Gastroesophageal sphincter (tissue), 4 donors: ENCODE data around the gene DEPDC1. TPM values are rescaled to one million over a fixed set of nuclear protein-coding genes. Genes with fewer than 3 reads are reported as not detected.
A peak's percentile ranks its signal among the peaks of the same experiment; 100 is the strongest.
"Not testable (repeated sequence)": the region's sequence is repeated elsewhere in the genome, so short reads cannot be mapped to it uniquely, and the experiment has no call there.

Source experiments
- ATAC-seq: fragments of 150-250 bp; one replicate; pipeline ENCODE4 v1.9.1; 2016; ENCODE audit warnings: mild to moderate bottlenecking, moderate library complexity
- H3K27ac ChIP-seq, 4 donors: fragments of 200-600 bp; sonication (generic) in 3 of 4; 1 replicate in 3 of 4; 2 replicates in 1 of 4; pipeline ENCODE4 v1.5.1; 2016 to 2019
- H3K27me3 ChIP-seq: fragments of 200-600 bp; sonication (generic); one replicate; pipeline ENCODE4 v1.5.1; 2019
- H3K36me3 ChIP-seq, 2 donors: fragments of 200-600 bp; sonication (generic); one replicate each; pipeline ENCODE4 v1.5.1; 2019; ENCODE audit warnings: control low read depth in 1 of 2
- H3K4me1 ChIP-seq, 3 donors: fragments of 200-600 bp; sonication (generic); 1 replicate in 2 of 3; 2 replicates in 1 of 3; pipeline ENCODE4 v1.5.1; 2016 to 2019; ENCODE audit warnings: control low read depth in 2 of 3
- H3K4me3 ChIP-seq, 2 donors: fragments of 200-600 bp; sonication (generic); one replicate each; pipeline ENCODE4 v1.5.1; 2019; ENCODE audit warnings: mild to moderate bottlenecking in 1 of 2, moderate library complexity in 1 of 2
- H3K9me3 ChIP-seq, 3 donors: fragments of 200-600 bp; sonication (generic); one replicate each; pipeline ENCODE4 v1.5.1; 2017 to 2019; ENCODE audit warnings: control low read depth in 2 of 3
- EP300 ChIP-seq: sonication (generic); formaldehyde crosslinking; IDR thresholded peaks from one replicate; pipeline ENCODE4 v1.6.1; 2017; ENCODE audit warnings: antibody characterized with exemption, mild to moderate bottlenecking
- POLR2A ChIP-seq, 2 donors: fragments of 450-650 bp; IDR thresholded peaks; one replicate each; pipeline ENCODE4 v1.6.1; 2017; ENCODE audit warnings: antibody characterized with exemption in 2 of 2, mild to moderate bottlenecking in 2 of 2, moderate library complexity in 1 of 2
- POLR2AphosphoS5 ChIP-seq: sonication (generic); formaldehyde crosslinking; IDR thresholded peaks from one replicate; pipeline ENCODE4 v1.6.1; 2017; ENCODE audit warnings: antibody characterized with exemption
- WGBS, 2 donors: methylation state at CpG; one replicate each; pipeline ENCODE4 v1.1.5; 2018; ENCODE audit warnings: low coverage in 1 of 2; 5-methylcytosine and 5-hydroxymethylcytosine counted together
- total RNA-seq, 4 donors: library from RNA; depleted of rRNA; stranded (reverse); fragments of >200 nt; gene quantifications; one replicate each; pipeline ENCODE4 v1.1.0, GENCODE V29; 2016
- TF ChIP-seq, protein P1 (sequence below), 4 experiments: fragments of 200-600 bp in 2 of 4; fragments of 450-650 bp in 2 of 4; sonication (generic) in 1 of 4; IDR thresholded peaks; one replicate each; pipeline ENCODE4 v1.5.1; 2017 to 2019; ENCODE audit warnings: antibody characterized with exemption in 4 of 4, mild to moderate bottlenecking in 2 of 4, moderate library complexity in 2 of 4

DEPDC1 gene
- total RNA-seq, 4 donors from 2014 or later, result 0.25 TPM; not detected in 3

- no peaks in the 10 kb centered on the region for H3K27me3 ChIP-seq
- H3K27ac ChIP-seq, result no peak overlapping the region
- H3K4me1 ChIP-seq, result no peaks in the 10 kb centered on the region
- TF ChIP-seq EP300 (no peak), POLR2A (IDR thresholded peaks at IDR 0.05) (no peak), POLR2AphosphoS5 (no peak)
- TF ChIP-seq, protein P1, sequence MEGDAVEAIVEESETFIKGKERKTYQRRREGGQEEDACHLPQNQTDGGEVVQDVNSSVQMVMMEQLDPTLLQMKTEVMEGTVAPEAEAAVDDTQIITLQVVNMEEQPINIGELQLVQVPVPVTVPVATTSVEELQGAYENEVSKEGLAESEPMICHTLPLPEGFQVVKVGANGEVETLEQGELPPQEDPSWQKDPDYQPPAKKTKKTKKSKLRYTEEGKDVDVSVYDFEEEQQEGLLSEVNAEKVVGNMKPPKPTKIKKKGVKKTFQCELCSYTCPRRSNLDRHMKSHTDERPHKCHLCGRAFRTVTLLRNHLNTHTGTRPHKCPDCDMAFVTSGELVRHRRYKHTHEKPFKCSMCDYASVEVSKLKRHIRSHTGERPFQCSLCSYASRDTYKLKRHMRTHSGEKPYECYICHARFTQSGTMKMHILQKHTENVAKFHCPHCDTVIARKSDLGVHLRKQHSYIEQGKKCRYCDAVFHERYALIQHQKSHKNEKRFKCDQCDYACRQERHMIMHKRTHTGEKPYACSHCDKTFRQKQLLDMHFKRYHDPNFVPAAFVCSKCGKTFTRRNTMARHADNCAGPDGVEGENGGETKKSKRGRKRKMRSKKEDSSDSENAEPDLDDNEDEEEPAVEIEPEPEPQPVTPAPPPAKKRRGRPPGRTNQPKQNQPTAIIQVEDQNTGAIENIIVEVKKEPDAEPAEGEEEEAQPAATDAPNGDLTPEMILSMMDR (IDR thresholded peaks at IDR 0.05), result no peak
- H3K36me3 ChIP-seq, result no peaks in the 10 kb centered on the region
- no peak for ATAC-seq
- peaks cover 0 to 10% (median 0%) of the 10 kb centered on the region in 3 donors for H3K9me3 ChIP-seq
- no peak overlapping the region for H3K4me3 ChIP-seq
Measured at GRCh38 chr1:68503085-68503484, 6.2 kb upstream of the DEPDC1 start.

DNA sequence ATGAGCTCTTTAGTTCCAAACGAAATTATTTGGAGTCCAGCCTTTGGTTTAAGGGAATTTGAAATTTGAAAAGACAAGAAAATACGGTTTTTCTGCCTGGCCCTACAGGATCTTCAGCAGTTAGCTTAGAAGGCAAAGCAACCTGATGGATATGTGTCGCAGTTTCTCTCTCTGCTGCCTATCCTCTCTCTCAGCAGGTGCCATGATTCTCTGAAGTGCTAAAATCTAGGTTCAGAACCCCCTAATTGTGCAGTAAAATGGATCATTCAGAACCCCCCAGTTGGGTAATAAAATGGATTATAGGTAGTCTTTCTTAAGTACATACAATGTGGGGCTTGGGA lies 446 bp upstream of the DEPDC1 start:
- TF ChIP-seq, protein P1 (IDR thresholded peaks at IDR 0.05), result no peak
- TF ChIP-seq POLR2AphosphoS5 (no peak), EP300 (no peak), POLR2A (IDR thresholded peaks at IDR 0.05) (no peak)
- Histone ChIP-seq H3K36me3 (no peaks in the 10 kb centered on the region), H3K9me3 (no peaks in the 10 kb centered on the region), H3K4me1 (peaks cover 0 to 16% (median 8%) of the 10 kb centered on the region in 3 donors), H3K4me3 (peak overlapping the region; percentile 45 to 63), H3K27ac (peak overlapping the region in 3 of 4 donors; percentile 15 to 60 (median 59)), H3K27me3 (no peaks in the 10 kb centered on the region)
- ATAC-seq, result no peak
- WGBS, 2 donors, result 10 to 20% methylated on average over 2 to 3 of the region's 3 CpGs

GRCh38 chr1:68495968-68496679 lies 758 bp downstream of the DEPDC1 start:
- 8 to 13% methylated on average over 8 to 12 of the region's 21 CpGs for WGBS, 2 donors
- Histone ChIP-seq H3K4me1 (peaks cover 0 to 16% (median 8%) of the 10 kb centered on the region in 3 donors), H3K9me3 (no peaks in the 10 kb centered on the region), H3K27me3 (no peaks in the 10 kb centered on the region), H3K36me3 (no peaks in the 10 kb centered on the region), H3K4me3 (peak overlapping the region; percentile 45 to 63), H3K27ac (peak overlapping the region in 1 of 4 donors; percentile 60)
- ATAC-seq, result no peak
- no peak for TF ChIP-seq POLR2AphosphoS5
- TF ChIP-seq, protein P1 (IDR thresholded peaks at IDR 0.05), result no peak
- TF ChIP-seq POLR2A (IDR thresholded peaks at IDR 0.05), result no peak
- TF ChIP-seq EP300, result no peak

GRCh38 chr1:68495532-68495931 lies 1.4 kb downstream of the DEPDC1 start:
- Histone ChIP-seq H3K9me3 (no peaks in the 10 kb centered on the region), H3K27me3 (no peaks in the 10 kb centered on the region), H3K4me1 (peaks cover 0 to 16% (median 8%) of the 10 kb centered on the region in 3 donors), H3K36me3 (no peaks in the 10 kb centered on the region), H3K27ac (no peak overlapping the region), H3K4me3 (no peak overlapping the region)
- 82 to 86% methylated on average over 3 of the region's 3 CpGs for WGBS, 2 donors
- ATAC-seq, result no peak
- TF ChIP-seq EP300, result no peak

DNA sequence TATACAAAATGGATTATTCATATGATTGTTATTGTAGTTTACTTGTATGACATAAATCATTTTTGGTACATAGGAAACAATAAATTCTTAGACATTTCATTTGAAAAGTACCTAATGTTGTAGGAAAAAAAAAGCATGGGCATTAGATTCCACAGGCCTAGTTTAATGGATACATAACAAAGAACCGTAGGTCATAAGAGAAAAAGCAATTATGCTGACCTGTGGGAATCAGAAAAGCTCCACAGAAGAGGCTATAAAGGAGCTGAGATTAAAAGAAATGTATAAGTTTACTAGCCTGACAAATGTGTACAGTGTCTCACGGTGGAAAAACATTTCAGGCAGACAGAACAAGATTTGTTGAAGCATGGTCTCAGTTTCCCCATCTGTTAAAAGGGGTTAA lies 3.7 kb downstream of the DEPDC1 start:
- Histone ChIP-seq H3K4me1 (peaks cover 0 to 16% (median 8%) of the 10 kb centered on the region in 3 donors), H3K27ac (no peak overlapping the region)
- WGBS, 2 donors, result 72 to 89% methylated on average over 2 of the region's 2 CpGs

DNA sequence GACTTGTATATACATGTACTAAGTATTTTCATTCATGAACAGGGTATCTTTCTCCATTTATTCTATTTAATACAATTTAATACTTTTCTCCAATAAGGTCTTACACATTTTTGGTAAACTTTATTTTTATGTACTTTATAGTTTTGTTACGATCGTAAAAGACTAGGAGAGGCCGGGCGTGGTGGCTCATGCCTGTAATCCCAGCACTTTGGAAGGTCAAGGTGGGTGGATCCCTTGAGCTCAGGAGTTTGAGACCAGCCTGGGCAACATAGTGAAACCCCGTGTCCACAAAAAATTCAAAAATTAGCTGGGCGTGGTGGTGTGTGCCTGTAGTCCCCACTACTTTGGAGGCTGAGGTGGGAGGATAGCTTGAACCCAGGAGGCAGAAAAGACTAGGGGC lies 4.6 kb downstream of the DEPDC1 start:
- H3K4me3 ChIP-seq, H3K27ac ChIP-seq, ATAC-seq, H3K27me3 ChIP-seq, H3K36me3 ChIP-seq, H3K9me3 ChIP-seq: not testable (repeated sequence)
- peaks cover 0 to 12% (median 8%) of the 10 kb centered on the region in 3 donors for H3K4me1 ChIP-seq
- 94% methylated on average over 6 of the region's 6 CpGs; no CpG with 5 or more reads in 1 of the 2 donors for WGBS, 2 donors

More for the DNA sequence above, 3.7 kb downstream of the DEPDC1 start:
- Histone ChIP-seq H3K36me3 (no peaks in the 10 kb centered on the region), H3K4me3 (no peak overlapping the region), H3K27me3 (no peaks in the 10 kb centered on the region), H3K9me3 (no peaks in the 10 kb centered on the region)
- no peak for ATAC-seq
- no peak for TF ChIP-seq POLR2A (IDR thresholded peaks at IDR 0.05)
- no peak for TF ChIP-seq POLR2AphosphoS5
- TF ChIP-seq EP300, result no peak
- TF ChIP-seq, protein P1 (IDR thresholded peaks at IDR 0.05), result no peak
